Endothelial cell of hepatic sinusoid (primary cell): ENCODE data around the gene TAS2R8.

ENCODE experiments used
- in situ Hi-C: cut with HindIII; loops from 2 replicates; pipeline ENCODE4 v1.10.0; 2017; ENCODE audit warnings: low sequenced_read_pairs

TAS2R8 gene

DNA sequence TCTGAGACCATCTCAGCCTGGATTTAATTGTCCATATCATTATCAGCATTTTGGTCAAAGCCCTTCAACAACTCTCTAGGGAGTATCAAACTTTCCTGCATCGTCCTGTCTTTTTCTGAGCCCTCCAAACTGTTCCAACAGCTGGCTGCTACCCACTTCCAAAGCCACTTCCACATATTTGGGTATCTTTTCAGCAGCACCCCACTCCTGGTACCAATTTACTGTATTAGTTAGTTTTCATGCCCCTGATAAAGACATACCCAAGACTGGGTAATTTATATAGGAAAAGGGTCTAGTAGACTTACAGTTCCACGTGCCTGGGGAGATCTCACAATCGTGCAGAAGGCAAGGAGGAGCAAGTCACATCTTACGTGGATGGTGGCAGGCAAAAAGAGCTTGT, 50.9 kb downstream of the TAS2R8 start:
- in situ Hi-C loops: no loop called here
